ENCODE measurements around the gene OR2G2. TPM values are rescaled to one million over a fixed set of nuclear protein-coding genes. Genes with fewer than 3 reads are reported as not detected.

The OR2G2 gene
- total RNA-seq, 2 donors from 2014 or later = not detected

DNA sequence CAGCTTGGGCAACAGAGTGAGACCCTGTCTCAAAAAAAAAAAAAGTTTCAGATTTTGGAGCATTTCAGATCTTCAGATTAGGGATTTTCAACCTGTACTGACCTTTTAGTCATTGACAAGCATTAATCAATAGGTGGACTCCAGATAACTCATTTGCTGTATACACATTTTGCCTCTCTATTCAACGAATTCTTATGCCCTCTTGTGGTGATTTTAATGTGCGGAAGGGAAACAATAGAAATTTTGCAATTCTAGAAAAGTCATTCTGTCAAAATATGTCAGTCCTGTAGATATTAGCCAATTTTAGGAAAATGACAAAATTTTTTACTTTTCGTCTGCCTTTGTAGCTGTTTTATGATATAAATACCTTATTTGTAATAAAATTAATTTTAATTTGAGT lies 11.6 kb upstream of the OR2G2 start:
- peaks cover 0 to 7% of the 10 kb centered on the region in 2 donors for H3K27me3 Mint-ChIP-seq
- DNase-seq (ENCODE audit: low spot score) (no peak), ATAC-seq (no peak)

DNA sequence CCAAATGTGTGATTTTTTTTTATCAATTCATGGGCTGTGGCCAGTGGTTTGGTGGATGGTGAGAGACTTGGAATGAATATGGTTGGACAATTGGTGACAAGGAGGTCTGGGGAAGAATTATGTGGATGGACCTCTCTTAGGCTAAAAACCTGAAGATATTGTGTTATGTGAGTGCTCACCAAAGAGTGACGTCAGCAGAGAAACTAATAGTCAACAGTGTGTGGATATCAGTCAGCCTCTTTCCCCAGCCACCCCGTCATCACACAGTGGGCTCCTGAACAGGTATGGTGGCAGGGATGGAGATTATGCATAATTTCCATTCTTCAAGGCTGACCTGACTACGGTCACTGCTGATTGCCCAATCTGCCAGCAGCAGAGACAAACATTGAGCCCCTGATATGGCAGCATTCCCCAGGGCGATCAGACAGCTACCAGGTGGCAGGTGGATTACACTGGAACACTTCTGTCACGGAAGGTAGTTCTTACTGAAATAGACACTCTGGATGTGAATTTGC lies 9.2 kb upstream of the OR2G2 start:
- no peak for DNase-seq (ENCODE audit: low spot score)
- no peak for ATAC-seq
- H3K27me3 Mint-ChIP-seq = no peaks in the 10 kb centered on the region
- H3K27ac Mint-ChIP-seq = no peak overlapping the region
- no peaks in the 10 kb centered on the region for H3K36me3 Mint-ChIP-seq
- no peak overlapping the region for H3K4me3 Mint-ChIP-seq
- H3K4me1 Mint-ChIP-seq (ENCODE audit: low read depth in 2 of 2) = no peaks in the 10 kb centered on the region
- no peaks in the 10 kb centered on the region for H3K9me3 Mint-ChIP-seq

More for the DNA sequence above, 11.6 kb upstream of the OR2G2 start:
- H3K4me1 Mint-ChIP-seq (ENCODE audit: low read depth in 2 of 2) = peaks cover 0 to 3% of the 10 kb centered on the region in 2 donors
- no peak overlapping the region for H3K4me3 Mint-ChIP-seq
- no peaks in the 10 kb centered on the region for H3K36me3 Mint-ChIP-seq
- H3K9me3 Mint-ChIP-seq = peaks cover 3% of the 10 kb centered on the region
- no peak overlapping the region for H3K27ac Mint-ChIP-seq

DNA sequence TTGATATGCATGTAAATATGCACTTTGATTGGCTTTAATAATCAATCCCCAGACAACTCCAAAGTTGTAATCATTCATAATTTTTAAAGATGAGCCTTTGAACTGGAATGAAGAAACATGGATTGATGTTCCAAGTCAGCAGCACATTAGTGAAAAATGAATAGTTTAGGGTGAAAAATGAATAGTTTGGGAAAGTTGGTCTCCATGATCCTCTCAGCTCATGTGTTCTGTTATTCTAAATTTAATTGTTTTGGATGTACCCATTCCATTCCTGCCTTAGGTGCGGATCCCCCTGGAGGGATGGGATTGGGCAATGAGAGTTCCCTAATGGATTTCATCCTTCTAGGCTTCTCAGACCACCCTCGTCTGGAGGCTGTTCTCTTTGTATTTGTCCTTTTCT lies 17.1 kb downstream of the OR2G2 start, which contains the start of gene OR2G3:
Gene OR2G3, plus strand, starts transcription at position 301 of the 400 bp plus-strand sequence. Its CDS starts 0 bp downstream, at position 301.
- Mint-ChIP-seq H3K9me3 (peaks cover 6% of the 10 kb centered on the region), H3K36me3 (no peaks in the 10 kb centered on the region), H3K27me3 (peaks cover 0 to 2% of the 10 kb centered on the region in 2 donors), H3K4me3 (no peak within 1 kb of the TSS), H3K27ac (no peak within 1 kb of the TSS), H3K4me1 (ENCODE audit: low read depth in 2 of 2) (no peaks in the 10 kb centered on the region)
- DNase-seq (ENCODE audit: low spot score) (no peak), ATAC-seq (no peak)

DNA sequence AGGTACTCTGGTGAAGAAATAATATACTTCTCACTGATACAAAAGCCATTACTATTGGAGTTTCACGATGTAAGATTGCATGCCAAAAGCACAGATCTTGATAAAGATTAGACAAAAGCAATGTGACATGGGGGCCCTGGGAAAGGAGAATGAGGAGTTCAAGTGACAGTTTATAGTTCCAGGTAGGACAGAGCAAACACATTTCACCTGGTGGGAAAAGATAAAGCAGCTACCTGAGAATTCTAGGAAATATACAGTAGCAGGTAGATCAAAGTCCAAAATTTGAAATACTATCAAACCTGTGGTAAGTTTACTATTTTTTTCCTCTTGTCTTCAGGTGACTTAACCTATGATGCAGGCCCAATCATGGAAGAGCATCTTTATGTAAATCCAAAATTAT lies 25.2 kb downstream of the OR2G2 start:
- Mint-ChIP-seq H3K27ac (no peak overlapping the region), H3K4me1 (ENCODE audit: low read depth in 2 of 2) (no peaks in the 10 kb centered on the region)
- no peak for DNase-seq (ENCODE audit: low spot score)

DNA sequence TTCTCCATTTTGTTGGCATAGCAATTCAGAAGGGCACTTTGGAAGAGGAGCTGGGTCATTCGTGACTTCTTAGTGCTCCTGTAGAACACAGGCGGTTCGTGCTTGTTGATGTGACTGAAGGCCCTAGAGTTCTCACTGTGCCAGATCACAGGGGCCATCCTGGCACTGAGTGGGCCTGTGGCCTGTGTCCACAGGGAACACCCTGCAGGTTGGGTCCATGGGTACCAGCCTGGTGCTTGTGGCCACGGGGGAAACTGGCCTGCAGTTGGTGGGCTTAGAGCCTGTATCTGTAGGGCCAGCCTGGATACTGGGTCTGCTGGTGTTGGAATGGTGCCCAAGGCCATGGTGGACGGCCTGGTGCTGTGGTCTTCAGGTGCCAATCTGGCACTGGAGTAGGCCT lies 26.5 kb downstream of the OR2G2 start:
- ATAC-seq = peak; percentile 44 to 57
- no peaks in the 10 kb centered on the region for H3K36me3 Mint-ChIP-seq
- H3K4me1 Mint-ChIP-seq (ENCODE audit: low read depth in 2 of 2) = no peaks in the 10 kb centered on the region
- peaks cover 3% of the 10 kb centered on the region for H3K9me3 Mint-ChIP-seq
- H3K4me3 Mint-ChIP-seq = no peak overlapping the region
- no peak for DNase-seq (ENCODE audit: low spot score)
- no peaks in the 10 kb centered on the region for H3K27me3 Mint-ChIP-seq
- H3K27ac Mint-ChIP-seq = no peak overlapping the region

More for the DNA sequence above, 25.2 kb downstream of the OR2G2 start:
- no peaks in the 10 kb centered on the region for H3K36me3 Mint-ChIP-seq
- ATAC-seq = no peak
- peaks cover 3% of the 10 kb centered on the region for H3K9me3 Mint-ChIP-seq
- H3K27me3 Mint-ChIP-seq = peaks cover 0 to 2% of the 10 kb centered on the region in 2 donors
- H3K4me3 Mint-ChIP-seq = no peak overlapping the region

DNA sequence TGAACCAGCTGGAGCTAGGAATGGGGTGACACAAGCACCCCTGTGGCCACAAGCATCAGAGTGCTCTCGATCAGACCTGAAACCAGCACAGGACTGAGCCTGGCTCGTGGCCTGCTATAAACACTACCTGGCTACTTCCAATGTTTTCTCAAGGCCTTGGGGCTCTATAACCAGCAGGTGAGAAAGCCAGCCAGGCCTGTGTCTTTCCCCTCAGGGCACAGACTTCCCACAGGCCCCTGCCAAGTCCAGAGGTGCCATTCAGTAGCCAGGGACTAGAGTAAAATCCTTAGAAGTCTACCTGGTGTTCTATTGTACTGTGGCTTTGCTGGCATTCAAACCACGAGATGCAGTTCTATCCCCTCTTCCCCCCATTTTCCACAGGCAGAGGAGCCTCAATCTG lies 39.8 kb downstream of the OR2G2 start:
- H3K4me1 Mint-ChIP-seq (ENCODE audit: low read depth in 2 of 2) = no peaks in the 10 kb centered on the region

DNA sequence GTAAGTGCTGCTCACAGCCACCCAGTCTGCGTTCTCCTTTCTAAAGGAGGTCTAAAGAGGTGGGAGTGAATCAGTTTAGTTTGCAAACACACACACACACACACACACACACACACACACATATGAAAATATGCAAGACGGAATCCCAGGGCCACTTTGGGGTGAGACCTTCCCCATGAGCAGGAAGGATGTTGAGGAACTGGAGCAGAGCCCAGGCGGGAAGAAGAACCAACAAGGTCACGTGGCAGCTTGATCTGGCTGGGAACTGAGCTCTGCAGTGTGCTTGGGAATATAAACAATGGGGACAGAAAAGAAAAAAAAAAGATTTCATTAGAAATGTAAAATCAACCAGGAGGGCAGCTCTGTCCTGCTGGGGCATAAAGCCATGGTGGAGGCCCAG lies 49.9 kb downstream of the OR2G2 start:
- Mint-ChIP-seq H3K4me1 (ENCODE audit: low read depth in 2 of 2) (peaks cover 0 to 3% of the 10 kb centered on the region in 2 donors), H3K36me3 (no peaks in the 10 kb centered on the region), H3K27ac (no peak overlapping the region), H3K4me3 (no peak overlapping the region), H3K27me3 (peaks cover 9 to 31% of the 10 kb centered on the region in 2 donors), H3K9me3 (peaks cover 10% of the 10 kb centered on the region)
- DNase-seq (ENCODE audit: low spot score) (no peak), ATAC-seq (no peak)

More for the DNA sequence above, 39.8 kb downstream of the OR2G2 start:
- Mint-ChIP-seq H3K4me3 (no peak overlapping the region), H3K27me3 (no peaks in the 10 kb centered on the region), H3K27ac (no peak overlapping the region), H3K36me3 (no peaks in the 10 kb centered on the region), H3K9me3 (peaks cover 12% of the 10 kb centered on the region)
- ATAC-seq (no peak), DNase-seq (ENCODE audit: low spot score) (no peak)

DNA sequence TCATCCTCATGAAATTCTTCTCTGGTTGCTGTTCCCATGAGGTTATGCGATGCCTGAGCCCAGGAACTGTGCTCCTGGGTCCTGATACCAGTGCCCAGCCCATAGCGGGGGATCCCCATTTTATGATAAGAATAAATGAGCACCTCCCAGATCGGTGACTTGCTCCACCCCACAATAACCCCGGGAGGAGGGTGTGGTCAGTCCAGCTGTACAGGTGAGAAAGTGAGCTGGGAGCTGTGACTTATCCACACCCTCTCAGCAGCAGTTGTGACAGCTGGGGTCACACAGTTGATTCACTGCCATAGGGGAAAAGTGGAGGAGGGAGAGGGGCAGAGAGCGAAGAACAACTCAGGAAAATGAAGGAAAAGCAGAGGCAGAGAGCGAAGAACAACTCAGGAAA lies 50.6 kb downstream of the OR2G2 start:
- peak overlapping the region; percentile 28 for H3K4me3 Mint-ChIP-seq
- no peak overlapping the region for H3K27ac Mint-ChIP-seq
- H3K4me1 Mint-ChIP-seq (ENCODE audit: low read depth in 2 of 2) = peaks cover 0 to 3% of the 10 kb centered on the region in 2 donors
- H3K27me3 Mint-ChIP-seq = peaks cover 9 to 37% of the 10 kb centered on the region in 2 donors
- peaks cover 10% of the 10 kb centered on the region for H3K9me3 Mint-ChIP-seq
- no peaks in the 10 kb centered on the region for H3K36me3 Mint-ChIP-seq
- no peak for DNase-seq (ENCODE audit: low spot score)
- no peak for ATAC-seq

Other genes with a start within 250 kb of the OR2G2 start
- gene NLRP3, start 172.2 kb upstream of the OR2G2 start, total RNA-seq = 1 to 10 TPM; 2.3 to 3.5 TPM
- gene OR2B11, start 130.3 kb upstream of the OR2G2 start, total RNA-seq = not detected
- gene OR2C3, start 51.9 kb upstream of the OR2G2 start, total RNA-seq = not detected
- 1 to 10 TPM in 1 of 2 donors, under 1 TPM in 1; 0.57 to 3.3 TPM for gene GCSAML, start 39.2 kb upstream of the OR2G2 start, total RNA-seq
- not detected for gene OR2G3, start 17.2 kb downstream of the OR2G2 start, total RNA-seq
- gene OR13G1, start 91.4 kb downstream of the OR2G2 start, total RNA-seq = not detected
- gene OR6F1, start 128.3 kb downstream of the OR2G2 start, total RNA-seq = not detected
- not detected for gene OR14K1, start 150.3 kb downstream of the OR2G2 start, total RNA-seq
- not detected for gene OR14A2, start 159.8 kb downstream of the OR2G2 start, total RNA-seq
- not detected for gene OR1C1, start 172.2 kb downstream of the OR2G2 start, total RNA-seq
- gene OR14A16, start 235.8 kb downstream of the OR2G2 start, total RNA-seq = not detected